ENCODE data around the gene STK4.

DNA sequence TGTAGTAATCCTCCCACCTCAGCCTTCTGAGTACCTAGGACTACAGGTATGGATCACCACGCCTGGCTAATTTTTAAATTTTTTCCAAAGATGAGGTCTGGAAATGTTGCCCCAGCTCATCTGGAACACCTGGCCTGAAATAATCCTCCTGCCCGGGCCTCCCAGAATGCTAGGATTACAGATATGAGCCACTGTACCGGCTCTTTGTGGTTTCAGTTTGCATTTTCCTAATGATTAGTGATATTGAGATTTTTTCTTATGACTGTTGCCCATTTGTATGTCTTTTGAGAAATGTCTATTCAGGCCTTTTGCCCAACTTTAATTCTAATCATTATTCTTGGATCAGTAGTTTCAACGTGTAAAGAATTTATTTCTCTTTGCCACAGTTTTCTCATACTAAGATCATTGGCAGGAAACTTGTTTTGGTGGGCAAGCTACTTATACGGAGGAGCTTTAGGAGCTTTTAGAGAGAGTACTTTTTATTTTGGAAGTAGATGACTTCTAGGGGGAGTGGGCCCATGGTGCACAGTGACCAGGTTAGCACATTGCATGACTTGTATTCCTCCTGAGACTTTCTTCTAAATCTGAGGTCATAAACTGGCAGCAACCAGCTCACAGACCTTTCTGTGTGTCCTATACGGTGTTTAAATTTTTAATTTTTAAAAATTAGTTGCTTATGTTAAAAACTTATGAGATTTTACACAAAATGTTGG lies 62.3 kb downstream of the STK4 start:
- TF ChIP-seq, protein P1, sequence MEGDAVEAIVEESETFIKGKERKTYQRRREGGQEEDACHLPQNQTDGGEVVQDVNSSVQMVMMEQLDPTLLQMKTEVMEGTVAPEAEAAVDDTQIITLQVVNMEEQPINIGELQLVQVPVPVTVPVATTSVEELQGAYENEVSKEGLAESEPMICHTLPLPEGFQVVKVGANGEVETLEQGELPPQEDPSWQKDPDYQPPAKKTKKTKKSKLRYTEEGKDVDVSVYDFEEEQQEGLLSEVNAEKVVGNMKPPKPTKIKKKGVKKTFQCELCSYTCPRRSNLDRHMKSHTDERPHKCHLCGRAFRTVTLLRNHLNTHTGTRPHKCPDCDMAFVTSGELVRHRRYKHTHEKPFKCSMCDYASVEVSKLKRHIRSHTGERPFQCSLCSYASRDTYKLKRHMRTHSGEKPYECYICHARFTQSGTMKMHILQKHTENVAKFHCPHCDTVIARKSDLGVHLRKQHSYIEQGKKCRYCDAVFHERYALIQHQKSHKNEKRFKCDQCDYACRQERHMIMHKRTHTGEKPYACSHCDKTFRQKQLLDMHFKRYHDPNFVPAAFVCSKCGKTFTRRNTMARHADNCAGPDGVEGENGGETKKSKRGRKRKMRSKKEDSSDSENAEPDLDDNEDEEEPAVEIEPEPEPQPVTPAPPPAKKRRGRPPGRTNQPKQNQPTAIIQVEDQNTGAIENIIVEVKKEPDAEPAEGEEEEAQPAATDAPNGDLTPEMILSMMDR (IDR thresholded peaks at IDR 0.05): no peak
- TF ChIP-seq POLR2AphosphoS5 (IDR thresholded peaks at IDR 0.05; ENCODE audit: insufficient read depth in 1 of 2, low read depth in 1 of 2): no peak

All from vagina (tissue), 2 donors.